A204.1 (cell line): Measurements from ENCODE around the gene ARMC7.
A peak's percentile ranks its signal among the peaks of the same experiment; 100 is the strongest.
"Not testable (repeated sequence)": the region's sequence is repeated elsewhere in the genome, so short reads cannot be mapped to it uniquely, and the experiment has no call there.

Experiments
- FAIRE-seq: peaks from 2 replicates; lab custom pipeline; 2012; peaks lifted over from hg19 to GRCh38; lab: Jason Lieb, UNC

The ARMC7 gene

DNA sequence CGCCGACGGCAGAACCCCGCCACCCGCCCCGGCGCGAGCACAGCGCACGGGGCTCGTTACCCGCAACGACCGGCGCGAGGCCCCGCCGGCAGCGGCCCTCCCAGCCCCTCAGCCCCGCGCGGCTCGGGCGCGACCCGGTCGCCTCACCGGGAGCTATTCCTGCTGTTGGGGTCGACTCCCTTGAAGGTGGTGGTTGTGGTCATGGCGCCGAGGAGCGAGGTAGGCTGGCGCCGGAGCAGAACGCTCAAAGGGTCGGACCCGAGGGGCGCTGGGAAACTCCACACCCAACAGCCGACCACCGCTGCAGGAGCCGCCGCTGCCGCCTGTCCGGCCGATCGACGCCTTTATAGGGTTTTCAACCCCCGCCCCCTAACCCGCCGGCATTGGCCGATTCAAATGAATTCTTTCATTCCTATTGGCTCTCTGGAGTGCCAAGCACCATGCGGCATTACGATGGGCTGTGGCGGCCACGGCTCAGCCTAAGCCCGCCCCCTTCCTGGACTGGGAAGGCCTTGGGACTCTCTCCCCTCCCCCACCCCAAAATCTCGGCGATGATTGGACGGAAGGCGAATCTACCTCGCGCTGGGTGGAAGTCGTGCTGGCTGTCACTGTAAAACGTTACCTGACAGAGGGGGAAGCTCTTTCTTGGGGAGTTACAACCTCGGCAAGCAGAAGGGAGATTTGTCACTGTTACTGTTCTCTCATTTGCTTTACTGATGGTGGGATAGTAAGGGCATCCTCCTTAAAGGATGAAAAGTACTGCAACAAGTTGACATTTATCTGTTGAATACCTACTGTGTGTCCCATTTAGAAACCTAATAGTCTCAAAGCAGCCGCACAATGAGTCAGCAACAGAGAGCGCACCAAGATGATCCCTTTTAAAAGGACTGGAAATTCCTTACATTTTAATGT, 44.7 kb downstream of the ARMC7 start, which contains the start of gene JPT1:
JPT1 (minus strand) TSS at position 318 of the 912 bp plus-strand sequence; CDS start at position 203, 115 bp downstream.
- FAIRE-seq: peak; percentile 91

DNA sequence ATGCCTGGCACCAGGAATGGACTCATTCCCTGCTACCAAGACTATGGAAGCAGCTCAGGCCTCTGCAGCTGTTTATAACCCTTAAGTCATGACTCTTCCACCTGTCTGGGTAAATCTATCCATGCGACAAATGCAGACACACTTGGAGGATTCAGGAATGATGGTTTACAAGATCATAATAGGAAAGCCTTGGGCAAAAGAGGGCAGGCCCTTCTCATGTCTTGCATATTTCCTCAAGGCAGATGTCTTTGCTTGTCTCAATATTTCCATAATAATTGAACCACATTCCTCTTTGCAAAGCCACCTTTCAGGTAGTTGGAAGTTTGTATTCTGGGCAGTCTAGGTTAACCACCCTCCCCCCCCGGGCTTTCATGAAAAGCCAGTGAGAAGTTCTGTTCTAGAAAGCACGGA, 45.4 kb downstream of the ARMC7 start:
- FAIRE-seq: no peak

DNA sequence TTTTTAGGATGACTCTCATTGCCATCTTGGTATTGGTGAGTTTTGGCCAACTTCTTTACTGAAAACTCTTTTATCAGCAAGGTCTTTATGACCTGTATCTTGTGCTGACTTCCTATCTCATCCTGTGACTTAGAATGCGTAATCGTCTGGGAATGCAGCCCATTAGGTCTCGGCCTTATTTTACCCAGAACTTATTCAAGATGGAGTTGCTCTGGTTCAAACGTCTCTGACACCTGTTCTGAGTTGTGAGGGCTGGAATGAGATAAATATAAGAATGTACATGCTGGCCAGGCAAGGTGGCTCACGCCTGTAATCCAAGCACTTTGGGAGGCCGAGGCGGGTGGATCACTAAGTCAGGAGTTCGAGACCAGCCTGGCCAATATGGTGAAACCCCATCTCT, 48.7 kb downstream of the ARMC7 start:
- FAIRE-seq: not testable (repeated sequence)

DNA sequence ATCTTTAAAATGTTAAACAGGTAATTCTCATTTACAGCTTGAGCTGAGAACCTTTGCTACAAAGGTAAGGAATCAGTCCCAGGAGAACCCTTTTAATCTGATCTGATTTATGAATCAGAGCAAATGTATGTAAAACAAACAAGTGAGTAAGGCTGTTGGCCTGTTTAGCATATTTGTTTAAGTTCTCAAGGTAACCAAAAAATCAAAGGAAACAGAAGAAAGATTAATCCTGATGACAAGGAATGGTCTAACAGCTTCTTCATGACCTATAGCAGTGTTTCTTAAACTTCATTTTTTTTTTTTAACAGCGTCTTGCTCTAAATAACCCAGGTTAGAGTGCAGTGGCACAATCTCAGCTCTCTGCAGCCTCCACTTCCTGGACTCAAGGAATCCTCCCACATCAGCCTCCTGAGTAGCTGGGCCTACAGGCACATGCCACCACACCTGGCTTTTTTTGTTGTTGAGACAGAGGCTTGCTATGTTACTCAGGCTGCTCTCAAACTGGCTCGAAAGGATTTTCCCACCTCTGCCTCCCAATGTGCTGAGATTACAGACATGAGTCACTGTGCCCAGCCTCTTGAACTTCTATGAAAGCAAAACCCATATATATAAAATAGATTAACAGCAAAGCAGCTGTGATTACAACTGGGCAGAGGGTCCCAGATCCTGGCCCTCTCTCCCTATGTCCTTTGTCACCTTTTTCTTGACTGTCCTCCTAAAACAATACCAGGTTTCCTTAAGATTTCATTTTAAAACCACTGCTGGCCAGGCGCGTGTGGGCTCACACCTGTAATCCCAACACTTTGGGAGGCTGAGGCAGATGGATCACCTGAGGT, 49.6 kb downstream of the ARMC7 start:
- FAIRE-seq: no peak

DNA sequence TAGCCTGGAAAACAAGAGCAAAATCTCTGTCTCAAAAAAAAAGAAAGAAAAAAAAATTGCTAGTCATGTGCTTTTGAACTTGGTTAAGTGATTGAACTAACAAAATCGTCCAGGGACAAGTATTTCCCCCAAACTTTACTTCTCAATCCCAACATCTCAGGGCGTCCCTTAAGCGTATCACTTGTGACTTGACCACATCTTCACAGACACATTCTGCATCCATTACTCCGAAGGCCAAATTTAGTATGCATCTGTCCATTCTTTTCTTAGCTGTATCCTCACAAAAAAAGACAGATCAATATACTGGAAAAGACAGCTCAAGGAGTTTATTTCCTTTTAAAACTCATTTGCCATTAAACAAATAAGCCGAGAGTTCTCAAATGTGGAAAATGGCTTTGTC, 50.4 kb downstream of the ARMC7 start:
- no peak for FAIRE-seq

DNA sequence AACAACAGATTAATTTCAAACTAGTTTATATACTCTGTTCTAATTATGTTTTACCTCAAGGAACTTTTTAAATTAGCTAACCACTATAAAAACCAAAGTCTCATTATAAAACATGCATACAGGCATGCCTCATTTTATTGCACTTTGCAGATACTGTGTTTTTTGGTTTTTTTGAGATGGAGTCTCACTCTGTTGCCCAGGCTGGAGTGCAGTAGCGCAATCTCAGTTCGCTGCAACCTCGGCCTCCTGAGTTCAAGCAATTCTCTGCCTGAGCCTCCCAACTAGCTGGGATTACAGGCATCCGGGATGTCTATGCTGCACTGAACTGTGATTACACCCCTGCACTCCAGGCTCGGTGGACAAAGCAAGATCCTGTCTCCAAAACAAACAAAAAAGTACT, 53.3 kb downstream of the ARMC7 start:
- FAIRE-seq: no peak

DNA sequence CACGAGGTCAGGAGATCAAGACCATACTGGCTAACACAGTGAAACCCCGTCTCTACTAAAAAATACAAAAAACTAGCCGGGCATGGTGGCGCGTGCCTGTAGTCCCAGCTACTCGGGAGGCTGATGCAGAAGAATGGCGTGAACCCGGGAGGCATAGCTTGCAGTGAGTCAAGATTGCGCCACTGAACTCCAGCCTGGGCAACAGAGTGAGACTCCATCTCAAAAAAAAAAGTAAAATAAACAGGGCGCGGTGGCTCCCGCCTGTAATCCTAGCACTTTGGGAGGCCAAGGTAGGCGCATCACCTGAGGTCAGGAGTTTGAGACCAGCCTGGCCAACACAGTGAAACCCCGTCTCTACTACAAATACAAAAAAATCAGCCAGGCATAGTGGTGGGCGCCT, 54.8 kb downstream of the ARMC7 start:
- FAIRE-seq: not testable (repeated sequence)

DNA sequence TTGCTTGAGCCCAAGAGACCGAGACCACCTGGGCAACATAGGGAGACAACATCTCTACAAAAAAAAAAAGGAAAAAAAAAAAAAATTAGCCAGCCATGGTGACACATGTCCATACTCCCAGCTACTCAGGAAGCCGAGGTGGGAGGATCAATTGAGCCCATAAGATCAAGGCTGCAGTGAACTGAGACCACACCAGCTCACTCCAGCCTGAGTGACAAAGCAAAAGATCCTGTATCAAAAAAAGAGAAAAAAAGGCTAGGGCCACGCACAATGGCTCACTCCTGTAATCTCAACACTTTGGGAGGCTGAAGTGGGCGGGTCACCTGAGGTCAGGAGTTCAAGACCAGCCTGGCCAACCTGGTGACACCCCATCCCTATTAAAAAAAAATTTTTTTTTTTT, 59.2 kb downstream of the ARMC7 start:
- no peak for FAIRE-seq

DNA sequence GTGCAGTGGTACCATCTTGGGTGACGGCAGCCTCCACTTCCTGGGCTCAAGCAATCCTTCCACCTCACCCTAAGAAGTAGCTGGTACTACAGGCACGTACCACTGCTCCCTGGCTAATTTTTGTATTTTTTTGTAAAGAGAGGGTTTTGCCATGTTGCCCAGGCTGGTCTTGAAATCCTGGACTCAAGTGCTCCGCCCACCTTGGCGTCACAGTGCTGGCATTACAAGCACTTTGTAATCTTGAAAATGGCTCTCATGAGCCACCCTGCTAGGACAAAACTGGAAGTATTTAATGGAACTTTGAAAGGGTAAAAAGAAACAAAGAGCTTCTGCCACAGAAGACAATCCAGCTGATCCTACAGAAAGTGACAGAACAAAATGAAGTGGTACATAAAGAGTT, 63.8 kb downstream of the ARMC7 start:
- FAIRE-seq: no peak

DNA sequence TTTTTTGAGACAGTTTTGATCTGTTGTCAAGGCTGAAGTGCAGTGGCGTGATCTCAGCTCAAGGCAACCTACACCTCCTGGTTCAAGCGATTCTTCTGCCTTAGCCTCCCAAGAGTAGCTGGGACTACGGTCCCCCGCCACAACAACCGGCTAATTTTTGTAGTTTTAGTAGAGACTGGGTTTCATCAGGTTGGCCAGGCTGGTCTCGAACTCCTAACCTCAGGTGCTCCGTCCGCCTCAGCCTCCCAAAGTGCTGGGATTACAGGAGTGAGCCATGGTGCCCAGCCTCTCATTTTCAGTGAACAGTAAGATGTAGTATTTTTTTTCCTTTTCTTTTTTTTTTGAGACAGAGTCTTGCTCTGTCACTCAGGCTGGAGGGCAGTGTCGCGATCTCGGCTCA, 65.2 kb downstream of the ARMC7 start:
- no peak for FAIRE-seq

DNA sequence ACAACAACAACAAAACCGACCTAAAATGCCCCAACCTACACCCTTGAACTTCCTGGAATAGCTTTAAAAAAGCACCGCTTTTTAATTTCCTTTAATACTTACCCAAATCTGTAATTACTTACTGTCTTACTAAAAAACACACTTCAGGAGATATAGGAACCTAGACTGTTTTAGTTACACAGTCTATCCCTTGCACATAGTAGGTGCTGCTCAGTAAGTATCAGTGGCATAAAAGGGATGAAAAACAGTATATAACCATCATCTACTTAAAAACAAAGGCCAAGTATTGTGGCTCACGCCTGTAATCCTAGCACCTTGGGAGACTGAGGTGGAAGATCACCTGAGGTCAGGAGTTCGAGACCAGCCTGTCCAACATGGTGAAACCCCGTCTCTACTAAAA, 66.9 kb downstream of the ARMC7 start:
- FAIRE-seq: no peak

DNA sequence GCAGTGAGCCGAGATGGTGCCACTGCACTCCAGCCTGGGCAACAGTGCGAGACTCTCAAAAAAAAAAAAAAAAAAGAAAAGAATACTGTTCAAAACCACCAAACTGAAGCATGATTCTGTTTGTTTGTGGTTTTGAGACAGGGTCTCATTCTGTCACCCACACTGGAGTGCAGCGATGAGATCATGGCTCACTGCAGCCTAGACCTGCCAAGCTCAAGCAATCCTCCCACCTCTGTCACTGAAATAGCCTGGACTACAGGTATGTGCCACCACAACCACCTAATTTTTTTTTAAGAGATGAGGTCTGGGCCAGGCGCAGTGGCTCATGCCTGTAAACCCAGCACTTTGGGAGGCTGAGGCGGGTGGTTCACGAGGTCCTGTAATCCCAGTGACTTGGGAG, 68.7 kb downstream of the ARMC7 start:
- no peak for FAIRE-seq
